K562 (cell line): ENCODE measurements around the gene MPP7. TPM values are rescaled to one million over a fixed set of nuclear protein-coding genes. Genes with fewer than 3 reads are reported as not detected.

Source experiments
- ATAC-seq: fragments of 200-7000 bp; cut with Tn5 transposase; 3 replicates; pipeline ENCODE4 v1.9.1; 2020; ENCODE audit warnings: moderate library complexity
- BruUV-seq: library from RNA; stranded (reverse); fragments of 400-500 nt; replicated peaks from 2 replicates; lab custom pipeline; 2021; lab: Mats Ljungman, UMichigan
- CTCF ChIA-PET: fragments of 300-600 bp; formaldehyde crosslinking; extraction: SDS; loops from one replicate; lab custom pipeline; 2021; ENCODE audit warnings: low intra/inter-chr PET ratio; lab: Yijun Ruan, JAX
- POLR2A ChIA-PET: fragments of 300-600, 350-650 bp; sonication (Branson Sonifier 250); formaldehyde crosslinking; extraction: SDS; loops from one replicate; lab custom pipeline; 2021; ENCODE audit warnings: antibody characterized with exemption, inconsistent platforms; lab: Yijun Ruan, JAX
- DNase-seq, 4 experiments: peaks; one replicate each; pipeline versions ENCODE4 v3.0.0 to v3.0.0-alpha.2; 2011 to 2018; ENCODE audit warnings: low spot score in 3 of 4, mixed read lengths in 3 of 4; ENCODE audit errors: extremely low read depth in 1 of 4
- FAIRE-seq: peaks from 2 replicates; lab custom pipeline; 2011; peaks lifted over from hg19 to GRCh38; lab: Jason Lieb, UNC
- H2AFZ ChIP-seq: 2 replicates; pipeline ENCODE4 v1.6.0; 2011; ENCODE audit warnings: low read depth, low read length, control low read depth, inconsistent platforms
- H3K27ac ChIP-seq: fragments of 200-600 bp; 3 replicates; pipeline ENCODE4 v1.8.0; 2011; ENCODE audit warnings: low read depth, mild to moderate bottlenecking, control low read depth, inconsistent platforms, low read length, moderate library complexity, mixed read lengths; ENCODE audit errors: extremely low read depth
- H3K27me3 ChIP-seq, 2 experiments: fragments of 300-600 bp in 1 of 2; 2 replicates in 1 of 2; 3 replicates in 1 of 2; pipeline versions ENCODE4 v1.6.0 to v1.8.0; 2011; ENCODE audit warnings: inconsistent platforms in 2 of 2, low read length in 2 of 2, mild to moderate bottlenecking in 1 of 2, mixed read lengths in 1 of 2, moderate library complexity in 1 of 2; ENCODE audit not compliant: control insufficient read depth in 2 of 2, insufficient read depth in 2 of 2
- H3K36me3 ChIP-seq: fragments of 300-600 bp; 3 replicates; pipeline ENCODE4 v1.8.0; 2011; ENCODE audit warnings: mild to moderate bottlenecking, low read length, inconsistent platforms; ENCODE audit not compliant: control insufficient read depth, insufficient read depth
- H3K4me1 ChIP-seq, 2 experiments: fragments of 200-600 bp in 1 of 2; replicated peaks in 1 of 2; 2 replicates in 1 of 2; 3 replicates in 1 of 2; pipeline versions ENCODE4 v1.5.1 to v1.8.0; 2011; ENCODE audit warnings: inconsistent platforms in 2 of 2, low read length in 2 of 2, mild to moderate bottlenecking in 1 of 2, mixed read lengths in 1 of 2, moderate library complexity in 1 of 2; ENCODE audit not compliant: control insufficient read depth in 2 of 2, insufficient read depth in 2 of 2
- H3K4me2 ChIP-seq: 2 replicates; pipeline ENCODE4 v1.6.1; 2011; ENCODE audit warnings: low read length, control low read depth, inconsistent platforms, mixed read lengths; ENCODE audit not compliant: insufficient read depth
- H3K4me3 ChIP-seq: fragments of 200-600 bp; sonication (generic), shearing (Covaris generic); 2 replicates; pipeline ENCODE4 v1.5.1; 2016; ENCODE audit warnings: control low read depth, inconsistent platforms
- H3K79me2 ChIP-seq: fragments of 200-600 bp; 3 replicates; pipeline ENCODE4 v1.8.0; 2011; ENCODE audit warnings: low read length, inconsistent platforms; ENCODE audit not compliant: control insufficient read depth, insufficient read depth
- H3K9ac ChIP-seq, 2 experiments: 2 replicates each; pipeline versions ENCODE4 v1.6.0 to v1.6.1; 2011; ENCODE audit warnings: low read depth in 2 of 2, low read length in 2 of 2, control low read depth in 1 of 2, inconsistent platforms in 1 of 2, mild to moderate bottlenecking in 1 of 2, mixed read lengths in 1 of 2; ENCODE audit not compliant: insufficient read depth in 1 of 2
- H3K9me1 ChIP-seq: one replicate; pipeline ENCODE4 v1.6.0; 2011; ENCODE audit warnings: inconsistent platforms, mild to moderate bottlenecking, low read length, moderate library complexity; ENCODE audit not compliant: control insufficient read depth, insufficient read depth
- H3K9me3 ChIP-seq: replicated peaks from 2 replicates; pipeline ENCODE4 v1.5.1; 2011; ENCODE audit warnings: low read depth, low read length, inconsistent platforms; ENCODE audit not compliant: control insufficient read depth, insufficient read depth
- H4K20me1 ChIP-seq: replicated peaks from 2 replicates; pipeline ENCODE4 v1.6.1; 2011; ENCODE audit warnings: low read length, inconsistent platforms, mixed read lengths; ENCODE audit not compliant: control insufficient read depth, insufficient read depth
- ETS2 ChIP-seq: IDR thresholded peaks from 2 replicates; pipeline ENCODE4 v1.6.1; 2016; ENCODE audit warnings: borderline replicate concordance, missing genetic modification characterization, mild to moderate bottlenecking, moderate library complexity, missing compliant biosample characterization; ENCODE audit not compliant: poor library complexity, severe bottlenecking
- WGBS: fragments of 100-300 bp; shearing (Covaris generic); methylation state at CpG from one replicate; pipeline ENCODE4 v1.1.6; 2016; ENCODE audit warnings: low coverage, mixed read lengths; ENCODE audit not compliant: insufficient coverage; ENCODE audit errors: missing lambda C conversion rate; 5-methylcytosine and 5-hydroxymethylcytosine counted together
- in situ Hi-C: fragments of 300-500 bp; cut with MboI; formaldehyde crosslinking; loops from 4 replicates; pipeline ENCODE4 v1.15.0; 2018; ENCODE audit warnings: inconsistent platforms, mixed read lengths
- intact Hi-C: fragments of 100-400 bp; cut with micrococcal nuclease; formaldehyde crosslinking; loops from 2 replicates; pipeline ENCODE4 v1.14.2; 2022
- polyA plus RNA-seq, 8 experiments: library from polyadenylated mRNA; depleted of rRNA in 4 of 8; stranded (reverse) in 5 of 8; unstranded in 3 of 8; fragments of >200 nt; fragmentation: Nextera tagmentation in 2 of 8; fragmentation: Illumina TruSeq in 1 of 8; extraction: Ambion mirVana in 2 of 8; extraction: Trizol in 1 of 8; gene quantifications; 2 replicates each; pipeline versions ENCODE4 v1.2.1 to v1.2.3, GENCODE V29; 2011 to 2014; ENCODE audit warnings: inconsistent platforms in 1 of 8, missing spikeins in 1 of 8
- total RNA-seq, 7 experiments: library from RNA; depleted of rRNA in 6 of 7; stranded (reverse); fragments of >200 nt in 6 of 7; fragmentation: Illumina TruSeq in 2 of 7; extraction: Trizol in 2 of 7; gene quantifications; 2 replicates each; pipeline versions ENCODE4 v1.2.1 to v1.2.3, GENCODE V29; 2011 to 2021; ENCODE audit warnings: low replicate concordance in 1 of 7
- TF ChIP-seq, protein P1 (sequence below), 2 experiments: IDR thresholded peaks in 1 of 2; conservative IDR thresholded peaks in 1 of 2; 2 replicates each; pipeline ENCODE4 v1.6.1; 2016; ENCODE audit warnings: low read depth in 2 of 2, mild to moderate bottlenecking in 1 of 2, missing compliant biosample characterization in 1 of 2, missing genetic modification characterization in 1 of 2, moderate library complexity in 1 of 2

MPP7 gene
- total and polyA plus RNA-seq, 9 of the 15 experiments (the other 6 are each of a cell fraction or from before 2014, with no cell fraction given), result 0.03 to 0.50 (median 0.23) TPM

DNA sequence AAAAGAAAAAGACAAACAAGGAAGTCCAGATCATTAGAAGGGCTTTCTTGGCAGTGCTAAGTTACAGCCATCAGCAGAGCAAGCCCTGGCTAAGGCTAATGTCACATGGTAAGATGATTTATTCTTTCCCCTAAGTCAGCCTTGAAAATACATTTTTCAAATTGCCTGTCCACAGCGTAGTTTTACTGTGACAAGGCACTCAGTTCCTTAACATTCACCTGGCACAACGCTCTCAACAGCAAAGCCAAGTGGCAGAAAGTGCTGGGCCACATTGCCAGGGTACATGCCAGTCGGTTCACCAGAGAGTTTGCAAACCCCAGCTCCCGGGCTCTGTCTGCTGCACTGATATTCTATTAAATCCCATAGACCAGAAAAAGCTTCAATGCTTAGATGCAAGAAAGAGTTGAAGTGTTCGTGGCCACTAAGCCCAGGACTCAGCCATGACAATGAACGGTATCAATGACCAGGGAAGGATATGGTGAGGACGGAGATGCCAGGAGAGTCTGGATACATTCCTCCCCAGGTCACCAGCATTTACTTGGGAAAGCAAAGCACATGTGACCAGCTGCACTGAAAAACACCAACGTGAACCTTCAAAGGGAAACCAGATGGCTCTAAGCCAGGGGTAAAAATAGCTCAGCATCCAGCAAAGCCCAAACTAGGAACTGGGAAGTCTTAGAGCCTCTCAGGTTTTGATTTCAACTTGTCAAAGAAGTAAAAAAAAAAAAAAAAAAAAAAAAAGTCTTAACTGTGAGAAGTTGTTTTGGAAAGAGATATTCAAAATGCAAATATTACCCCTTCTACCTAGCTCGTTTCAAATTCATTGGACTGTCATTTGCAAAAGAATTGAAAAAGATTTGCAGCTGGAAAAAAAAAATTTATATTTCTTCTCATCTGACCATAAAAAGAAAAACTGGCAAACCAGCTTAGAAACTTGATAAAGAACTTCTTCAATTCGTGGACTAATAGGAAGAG lies 23.9 kb upstream of the MPP7 start:
- H3K79me2 ChIP-seq, result no peaks in the 10 kb centered on the region
- no peak overlapping the region for H3K9ac ChIP-seq
- DNase-seq, result no peak
- no TSS peak for BruUV-seq
- H3K9me3 ChIP-seq, result no peaks in the 10 kb centered on the region
- H3K27ac ChIP-seq, result no peak overlapping the region
- H3K36me3 ChIP-seq, result no peaks in the 10 kb centered on the region
- no peaks in the 10 kb centered on the region for H3K9me1 ChIP-seq
- H3K27me3 ChIP-seq, result peaks cover 3 to 8% of the 10 kb centered on the region in 2 experiments; a peak in 2 of 5 replicates
- no peak for ATAC-seq
- intact Hi-C loops (no loop called here), in situ Hi-C loops (no loop called here)
- H3K4me1 ChIP-seq, result no peaks in the 10 kb centered on the region
- under 1% methylated on average over 10 of the region's 10 CpGs for WGBS
- POLR2A ChIA-PET, result interaction anchor here (1.0 kb wide), 1 partner anchor 8 kb away, joined by 3 read pairs; no protein-coding TSS in a partner anchor
- CTCF ChIA-PET, result interaction anchor here (0.6 kb wide), 1 partner anchor 191 kb away, joined by 4 read pairs; no protein-coding TSS in a partner anchor
- H4K20me1 ChIP-seq, result no peaks in the 10 kb centered on the region
- TF ChIP-seq, protein P1, sequence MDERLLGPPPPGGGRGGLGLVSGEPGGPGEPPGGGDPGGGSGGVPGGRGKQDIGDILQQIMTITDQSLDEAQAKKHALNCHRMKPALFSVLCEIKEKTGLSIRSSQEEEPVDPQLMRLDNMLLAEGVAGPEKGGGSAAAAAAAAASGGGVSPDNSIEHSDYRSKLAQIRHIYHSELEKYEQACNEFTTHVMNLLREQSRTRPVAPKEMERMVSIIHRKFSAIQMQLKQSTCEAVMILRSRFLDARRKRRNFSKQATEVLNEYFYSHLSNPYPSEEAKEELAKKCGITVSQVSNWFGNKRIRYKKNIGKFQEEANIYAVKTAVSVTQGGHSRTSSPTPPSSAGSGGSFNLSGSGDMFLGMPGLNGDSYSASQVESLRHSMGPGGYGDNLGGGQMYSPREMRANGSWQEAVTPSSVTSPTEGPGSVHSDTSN (CRISPR knock-in tag; IDR thresholded peaks at IDR 0.05; ENCODE audit: low read depth), result no peak
- TF ChIP-seq, protein P1 (tag; conservative IDR thresholded peaks at IDR 0.05; ENCODE audit: low read depth), result peak; percentile 67
- no peak for TF ChIP-seq ETS2 (tag)
- H3K4me3 ChIP-seq, result no peak overlapping the region
- H3K4me2 ChIP-seq, result no peak overlapping the region
- no peak for FAIRE-seq
- no peak overlapping the region for H2AFZ ChIP-seq
